GM12892 (cell line): ENCODE measurements around the gene PSMB2.

Source experiments
- POLR2A ChIP-seq: IDR thresholded peaks from 2 replicates; pipeline ENCODE4 v1.6.1; 2011; ENCODE audit warnings: low read depth, low read length, control low read depth
- POLR2AphosphoS5 ChIP-seq: IDR thresholded peaks from 2 replicates; pipeline ENCODE4 v1.6.1; 2011; ENCODE audit warnings: low read depth, low read length, control low read depth

DNA sequence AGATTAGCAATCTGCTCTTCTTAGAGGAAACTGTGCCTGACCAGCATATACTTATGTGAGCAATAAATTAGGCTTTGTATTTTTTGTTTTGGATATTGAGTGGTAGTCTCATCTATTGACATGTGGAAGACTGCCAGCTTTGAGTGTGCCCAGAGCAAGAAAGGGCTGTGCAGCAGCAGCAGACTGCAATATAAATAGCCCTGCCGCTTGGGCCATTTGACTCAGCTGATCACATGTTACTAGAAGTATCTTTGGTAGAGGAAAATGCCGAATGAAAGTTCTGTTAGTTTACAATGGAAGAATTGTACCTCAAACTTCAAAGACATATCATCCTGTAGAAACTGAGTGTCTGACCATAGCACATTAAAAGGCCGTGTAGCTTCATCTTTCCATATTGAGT, 9.1 kb upstream of the PSMB2 start:
- TF ChIP-seq POLR2A (no peak), POLR2AphosphoS5 (no peak)
